GM12801 (cell line): Measurements from ENCODE around the gene HDAC2.

Source experiments
- TF ChIP-seq, protein P1 (sequence below): IDR thresholded peaks from one replicate; pipeline ENCODE4 v1.5.1; 2011; ENCODE audit warnings: control low read depth; ENCODE audit not compliant: insufficient read length; ENCODE audit errors: extremely low read depth

Gene HDAC2

DNA sequence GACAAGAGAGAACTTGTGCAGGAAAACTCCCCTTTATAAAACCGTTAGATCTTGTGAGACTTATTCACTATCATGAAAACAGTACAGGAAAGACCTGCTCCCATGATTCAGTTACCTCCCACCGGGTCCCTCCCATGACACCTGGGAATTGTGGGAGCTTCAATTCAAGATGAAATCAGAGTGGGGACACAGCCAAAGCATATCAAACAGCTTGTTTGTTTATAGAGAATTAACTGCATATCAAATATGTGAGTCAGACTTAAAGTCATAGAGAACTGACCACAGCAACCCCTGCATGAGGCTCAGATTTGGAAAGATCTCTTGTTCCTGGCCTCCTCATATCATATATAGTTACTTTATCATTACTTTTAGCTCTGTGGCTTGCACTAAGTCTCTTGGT lies 29.1 kb upstream of the HDAC2 start:
- TF ChIP-seq, protein P1, sequence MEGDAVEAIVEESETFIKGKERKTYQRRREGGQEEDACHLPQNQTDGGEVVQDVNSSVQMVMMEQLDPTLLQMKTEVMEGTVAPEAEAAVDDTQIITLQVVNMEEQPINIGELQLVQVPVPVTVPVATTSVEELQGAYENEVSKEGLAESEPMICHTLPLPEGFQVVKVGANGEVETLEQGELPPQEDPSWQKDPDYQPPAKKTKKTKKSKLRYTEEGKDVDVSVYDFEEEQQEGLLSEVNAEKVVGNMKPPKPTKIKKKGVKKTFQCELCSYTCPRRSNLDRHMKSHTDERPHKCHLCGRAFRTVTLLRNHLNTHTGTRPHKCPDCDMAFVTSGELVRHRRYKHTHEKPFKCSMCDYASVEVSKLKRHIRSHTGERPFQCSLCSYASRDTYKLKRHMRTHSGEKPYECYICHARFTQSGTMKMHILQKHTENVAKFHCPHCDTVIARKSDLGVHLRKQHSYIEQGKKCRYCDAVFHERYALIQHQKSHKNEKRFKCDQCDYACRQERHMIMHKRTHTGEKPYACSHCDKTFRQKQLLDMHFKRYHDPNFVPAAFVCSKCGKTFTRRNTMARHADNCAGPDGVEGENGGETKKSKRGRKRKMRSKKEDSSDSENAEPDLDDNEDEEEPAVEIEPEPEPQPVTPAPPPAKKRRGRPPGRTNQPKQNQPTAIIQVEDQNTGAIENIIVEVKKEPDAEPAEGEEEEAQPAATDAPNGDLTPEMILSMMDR: no peak

DNA sequence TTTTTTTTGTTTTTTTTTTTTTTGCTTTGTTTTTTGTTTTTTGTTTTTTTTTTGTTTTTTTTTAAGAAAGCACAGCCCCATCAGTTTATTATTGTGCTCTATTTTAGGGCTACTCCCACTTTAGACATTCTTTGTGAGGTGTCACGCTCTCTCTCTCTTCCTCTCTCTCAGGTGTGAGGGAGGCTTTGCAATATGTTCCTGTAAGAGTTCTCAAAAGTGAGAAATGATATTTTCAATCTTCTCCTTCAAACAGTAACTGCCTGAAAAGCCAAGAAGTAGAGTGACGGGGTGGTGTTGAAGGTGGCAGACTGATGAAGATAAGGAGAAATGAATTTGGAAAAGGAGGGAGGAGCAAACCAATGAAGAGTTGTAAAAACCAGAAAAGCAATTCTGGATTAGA lies 28.3 kb upstream of the HDAC2 start:
- TF ChIP-seq, protein P1: no peak

DNA sequence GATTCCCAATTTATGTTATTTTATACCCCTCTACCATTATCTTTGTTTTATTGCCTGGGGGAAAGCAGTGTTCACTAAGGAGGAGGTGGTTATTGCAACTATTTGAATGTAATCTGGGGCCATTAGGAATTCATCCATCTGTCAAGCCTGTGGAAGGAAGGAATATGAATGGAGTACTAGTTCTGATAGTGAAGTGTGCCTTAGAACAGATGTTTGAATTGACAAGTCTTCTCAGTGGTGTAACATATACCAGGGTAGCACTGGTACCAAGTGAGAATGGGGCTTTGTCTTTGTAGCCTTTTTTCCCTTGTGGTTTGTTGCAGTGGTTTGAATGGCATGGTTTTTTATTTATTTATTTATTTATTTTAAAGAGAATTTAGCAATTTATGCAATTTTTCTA lies 27.9 kb upstream of the HDAC2 start:
- TF ChIP-seq, protein P1: no peak

DNA sequence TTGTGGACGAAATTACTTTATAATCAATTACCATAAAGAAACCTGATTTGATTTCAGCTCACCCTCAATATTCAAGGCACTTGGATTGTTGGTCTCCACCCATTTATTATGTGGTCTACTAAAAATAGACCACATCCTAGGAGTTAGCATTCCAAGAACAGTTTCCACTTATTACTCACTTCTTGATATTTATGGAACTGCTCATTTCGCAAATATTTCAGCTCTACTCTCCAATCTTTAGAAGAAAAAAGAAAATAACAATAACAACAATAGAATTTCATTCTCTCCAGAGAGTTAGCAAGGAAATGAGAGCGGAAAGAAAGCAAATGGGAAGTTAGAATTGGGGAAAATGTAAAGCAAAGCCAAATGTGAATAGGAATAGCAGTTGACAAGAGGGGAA lies 26.2 kb upstream of the HDAC2 start:
- TF ChIP-seq, protein P1: no peak

DNA sequence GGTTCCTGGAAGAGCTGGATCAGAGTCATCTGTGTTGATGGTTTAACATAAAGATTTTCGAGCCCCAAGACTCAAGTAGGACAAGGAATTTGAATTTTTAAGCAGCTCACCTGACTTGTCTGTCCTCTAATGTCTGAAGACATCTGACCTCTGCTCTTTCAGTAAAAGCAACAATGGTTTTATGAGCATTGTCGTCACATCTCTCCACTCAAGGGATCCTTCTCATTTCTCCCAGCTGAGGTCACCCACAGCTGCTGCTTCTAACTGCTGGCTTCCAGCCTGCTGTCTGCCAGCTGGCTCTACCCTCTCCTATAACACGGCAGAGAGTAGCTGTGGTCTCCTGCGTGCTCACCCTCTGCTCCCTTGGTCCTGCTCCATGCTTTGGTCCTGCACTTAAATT lies 24.7 kb upstream of the HDAC2 start:
- TF ChIP-seq, protein P1: no peak

DNA sequence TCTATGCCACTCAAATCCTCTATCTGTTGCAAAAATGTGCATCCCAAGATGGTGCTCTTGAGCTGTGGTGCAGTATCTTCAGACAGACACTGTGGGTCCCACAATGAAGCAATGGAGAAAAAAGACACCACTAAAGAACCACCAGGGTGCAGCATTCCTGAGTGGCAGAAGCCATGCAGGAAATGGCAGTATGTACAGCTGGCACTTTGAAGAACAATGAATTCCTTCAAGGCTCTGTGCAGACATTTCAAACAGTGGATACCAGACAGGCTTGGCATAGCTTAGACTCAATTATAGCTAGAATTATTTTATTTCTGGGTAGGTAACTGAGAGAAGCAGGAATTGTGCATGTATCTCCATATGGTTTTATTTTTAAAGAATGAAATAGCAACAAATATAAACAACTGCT lies 24.0 kb upstream of the HDAC2 start:
- TF ChIP-seq, protein P1: no peak

DNA sequence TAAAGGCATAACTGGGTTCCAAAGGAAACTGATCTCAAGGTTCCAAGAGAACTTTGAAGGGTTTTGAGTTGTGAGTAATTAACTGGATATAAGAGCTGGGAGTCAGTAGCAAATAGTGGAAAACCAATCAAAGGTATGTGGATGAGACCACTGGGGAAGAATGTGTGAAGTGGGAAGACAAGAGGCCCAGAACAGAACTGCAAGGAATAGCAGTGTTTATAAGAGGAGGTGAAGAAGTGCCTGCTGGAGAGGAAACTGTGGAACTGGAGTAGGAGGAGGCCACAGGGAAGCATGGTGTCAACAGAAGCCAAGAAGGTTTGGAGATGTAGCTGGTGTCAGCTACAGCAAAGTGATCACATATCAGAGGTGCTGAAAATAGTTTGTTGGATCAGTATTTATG lies 18.7 kb upstream of the HDAC2 start:
- TF ChIP-seq, protein P1: no peak

DNA sequence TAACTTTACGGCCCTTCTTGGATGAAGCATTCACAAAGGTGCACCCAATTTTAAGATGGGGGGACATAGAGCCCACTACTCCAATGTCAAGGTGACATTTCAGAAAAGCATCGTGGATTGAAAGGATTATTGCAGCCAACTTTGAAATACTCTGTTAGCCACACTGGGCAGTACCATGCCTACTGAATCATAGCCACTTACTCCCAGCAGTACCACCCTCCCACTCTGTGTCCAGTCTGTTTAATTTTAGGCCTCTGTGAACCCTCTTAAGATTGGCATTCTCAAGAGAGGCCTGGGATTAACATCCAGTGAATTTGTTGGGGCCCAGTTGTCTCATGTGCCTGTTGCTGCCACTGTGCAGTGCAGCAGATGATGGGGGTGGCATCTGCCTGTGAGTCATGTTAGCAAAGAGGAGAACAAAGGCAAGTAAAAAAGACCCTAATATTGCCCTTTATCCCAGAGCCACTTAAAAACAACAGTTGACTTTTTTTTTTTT lies 11.2 kb upstream of the HDAC2 start:
- TF ChIP-seq, protein P1: no peak
